ENCODE data around the gene KCNK15.

GRCh38 chr20:44768854-44769480 is 23.3 kb downstream of the KCNK15 start:
- TF ChIP-seq EZH2 (IDR thresholded peaks at IDR 0.05; ENCODE audit: borderline replicate concordance, insufficient read depth, low read depth, low read length, poor library complexity, severe bottlenecking): no peak
- no peak for TF ChIP-seq CTCF (IDR thresholded peaks at IDR 0.05)
